IgD-negative memory B cell (primary cell): ENCODE measurements around the gene PATJ. TPM values are rescaled to one million over a fixed set of nuclear protein-coding genes. Genes with fewer than 3 reads are reported as not detected.

ENCODE experiments used
- H3K27ac Mint-ChIP-seq, 3 donors: one replicate each; pipeline ENCODE4 v1.8.0; 2020 to 2022; ENCODE audit warnings: mild to moderate bottlenecking in 3 of 3, mixed read lengths in 3 of 3, moderate library complexity in 1 of 3
- H3K27me3 Mint-ChIP-seq: one replicate; pipeline ENCODE4 v1.8.0; 2021; ENCODE audit warnings: mixed read lengths
- H3K36me3 Mint-ChIP-seq: one replicate; pipeline ENCODE4 v1.8.0; 2020; ENCODE audit warnings: mild to moderate bottlenecking, mixed read lengths
- H3K4me1 Mint-ChIP-seq, 3 donors: one replicate each; pipeline ENCODE4 v1.8.0; 2020 to 2022; ENCODE audit warnings: mixed read lengths in 3 of 3, mild to moderate bottlenecking in 1 of 3
- H3K4me3 Mint-ChIP-seq, 4 donors: one replicate each; pipeline ENCODE4 v1.8.0; 2020 to 2022; ENCODE audit warnings: mild to moderate bottlenecking in 4 of 4, mixed read lengths in 4 of 4, moderate library complexity in 3 of 4
- H3K9me3 Mint-ChIP-seq, 3 donors: one replicate each; pipeline ENCODE4 v1.8.0; 2020 to 2021; ENCODE audit warnings: mixed read lengths in 3 of 3, mild to moderate bottlenecking in 1 of 3
- polyA plus RNA-seq: library from polyadenylated mRNA; unstranded; fragments of 300-500 nt; fragmentation: Illumina TruSeq; gene quantifications from one replicate; pipeline ENCODE4 v1.2.3, GENCODE V29; 2021

The PATJ gene
- polyA plus RNA-seq, 1 donor from 2014 or later, result 17.4 TPM

GRCh38 chr1:61732726-61733125 is 9.6 kb upstream of the PATJ start:
- no peaks in the 10 kb centered on the region for H3K36me3 Mint-ChIP-seq
- peaks cover 2 to 5% (median 5%) of the 10 kb centered on the region in 3 donors for H3K4me1 Mint-ChIP-seq
- H3K9me3 Mint-ChIP-seq, result no peaks in the 10 kb centered on the region
- H3K27ac Mint-ChIP-seq, result no peak overlapping the region
- no peaks in the 10 kb centered on the region for H3K27me3 Mint-ChIP-seq
- H3K4me3 Mint-ChIP-seq, result peak overlapping the region in 1 of 4 donors; percentile 45

GRCh38 chr1:61740751-61741700 is 1.3 kb upstream of the PATJ start:
- no peaks in the 10 kb centered on the region for H3K36me3 Mint-ChIP-seq
- peak overlapping the region in 2 of 3 donors; percentile 57 to 95 for H3K27ac Mint-ChIP-seq
- peak overlapping the region; percentile 93 to 97 (median 94) for H3K4me3 Mint-ChIP-seq
- no peaks in the 10 kb centered on the region for H3K27me3 Mint-ChIP-seq
- H3K9me3 Mint-ChIP-seq, result no peaks in the 10 kb centered on the region
- H3K4me1 Mint-ChIP-seq, result peaks cover 11 to 18% (median 13%) of the 10 kb centered on the region in 3 donors

- peaks cover 17 to 26% (median 23%) of the 10 kb centered on the region in 3 donors for H3K4me1 Mint-ChIP-seq
- H3K9me3 Mint-ChIP-seq, result no peaks in the 10 kb centered on the region
- no peaks in the 10 kb centered on the region for H3K27me3 Mint-ChIP-seq
- H3K36me3 Mint-ChIP-seq, result no peaks in the 10 kb centered on the region
- H3K27ac Mint-ChIP-seq, result peak overlapping the region; percentile 23 to 95 (median 78)
- peak overlapping the region; percentile 62 to 96 (median 84) for H3K4me3 Mint-ChIP-seq
Measured at GRCh38 chr1:61742620-61743430, 545 bp downstream of the PATJ start.

- no peaks in the 10 kb centered on the region for H3K27me3 Mint-ChIP-seq
- peaks cover 17 to 26% (median 23%) of the 10 kb centered on the region in 3 donors for H3K4me1 Mint-ChIP-seq
- H3K9me3 Mint-ChIP-seq, result no peaks in the 10 kb centered on the region
- H3K36me3 Mint-ChIP-seq, result no peaks in the 10 kb centered on the region
- peak overlapping the region; percentile 62 to 85 (median 84) for H3K4me3 Mint-ChIP-seq
- H3K27ac Mint-ChIP-seq, result peak overlapping the region; percentile 23 to 78 (median 69)
Measured at GRCh38 chr1:61743431-61743705, 1.1 kb downstream of the PATJ start.

- H3K27me3 Mint-ChIP-seq, result no peaks in the 10 kb centered on the region
- H3K36me3 Mint-ChIP-seq, result no peaks in the 10 kb centered on the region
- H3K4me1 Mint-ChIP-seq, result peaks cover 17 to 26% (median 23%) of the 10 kb centered on the region in 3 donors
Measured at GRCh38 chr1:61743716-61744580, 1.7 kb downstream of the PATJ start.

GRCh38 chr1:61746813-61747212 is 4.5 kb downstream of the PATJ start:
- no peaks in the 10 kb centered on the region for H3K9me3 Mint-ChIP-seq
- no peaks in the 10 kb centered on the region for H3K27me3 Mint-ChIP-seq
- H3K36me3 Mint-ChIP-seq, result no peaks in the 10 kb centered on the region
- H3K4me1 Mint-ChIP-seq, result peaks cover 12 to 17% (median 17%) of the 10 kb centered on the region in 3 donors
- H3K27ac Mint-ChIP-seq, result peak overlapping the region in 1 of 3 donors; percentile 3
- H3K4me3 Mint-ChIP-seq, result peak overlapping the region in 1 of 4 donors; percentile 44

More at GRCh38 chr1:61743716-61744580, 1.7 kb downstream of the PATJ start:
- Mint-ChIP-seq H3K27ac (peak overlapping the region in 2 of 3 donors; percentile 23 to 69), H3K9me3 (no peaks in the 10 kb centered on the region), H3K4me3 (peak overlapping the region; percentile 62 to 85 (median 84))

GRCh38 chr1:61748566-61748965 is 6.3 kb downstream of the PATJ start:
- no peaks in the 10 kb centered on the region for H3K9me3 Mint-ChIP-seq
- H3K4me1 Mint-ChIP-seq, result peaks cover 7 to 12% (median 12%) of the 10 kb centered on the region in 3 donors
- no peaks in the 10 kb centered on the region for H3K36me3 Mint-ChIP-seq
- H3K27ac Mint-ChIP-seq, result no peak overlapping the region
- H3K27me3 Mint-ChIP-seq, result no peaks in the 10 kb centered on the region
- no peak overlapping the region for H3K4me3 Mint-ChIP-seq

- H3K27me3 Mint-ChIP-seq, result no peaks in the 10 kb centered on the region
- peaks cover 6 to 10% (median 9%) of the 10 kb centered on the region in 3 donors for H3K4me1 Mint-ChIP-seq
- no peaks in the 10 kb centered on the region for H3K9me3 Mint-ChIP-seq
- H3K36me3 Mint-ChIP-seq, result peaks cover 1% of the 10 kb centered on the region
- H3K27ac Mint-ChIP-seq, result no peak overlapping the region
- H3K4me3 Mint-ChIP-seq, result no peak overlapping the region
Measured at GRCh38 chr1:61749574-61749973, 7.3 kb downstream of the PATJ start.

GRCh38 chr1:61752921-61753389 is 10.7 kb downstream of the PATJ start:
- no peak overlapping the region for H3K4me3 Mint-ChIP-seq
- no peak overlapping the region for H3K27ac Mint-ChIP-seq
- peaks cover 0 to 2% (median 0%) of the 10 kb centered on the region in 3 donors for H3K4me1 Mint-ChIP-seq
- no peaks in the 10 kb centered on the region for H3K27me3 Mint-ChIP-seq
- H3K36me3 Mint-ChIP-seq, result peaks cover 4% of the 10 kb centered on the region
- H3K9me3 Mint-ChIP-seq, result no peaks in the 10 kb centered on the region

- Mint-ChIP-seq H3K27ac (no peak overlapping the region), H3K4me1 (peaks cover 0 to 2% (median 0%) of the 10 kb centered on the region in 3 donors), H3K36me3 (peaks cover 8% of the 10 kb centered on the region), H3K27me3 (no peaks in the 10 kb centered on the region), H3K9me3 (no peaks in the 10 kb centered on the region), H3K4me3 (peak overlapping the region in 1 of 4 donors; percentile 4)
Measured at GRCh38 chr1:61753998-61754508, 11.8 kb downstream of the PATJ start.

- Mint-ChIP-seq H3K27ac (no peak overlapping the region), H3K36me3 (peaks cover 8% of the 10 kb centered on the region), H3K27me3 (no peaks in the 10 kb centered on the region), H3K4me3 (no peak overlapping the region), H3K9me3 (no peaks in the 10 kb centered on the region), H3K4me1 (peaks cover 0 to 2% (median 0%) of the 10 kb centered on the region in 3 donors)
Measured at GRCh38 chr1:61754545-61754944, 12.3 kb downstream of the PATJ start.

GRCh38 chr1:61756773-61757172 is 14.5 kb downstream of the PATJ start:
- Mint-ChIP-seq H3K4me3 (no peak overlapping the region), H3K27ac (no peak overlapping the region), H3K4me1 (peaks cover 0 to 2% (median 0%) of the 10 kb centered on the region in 3 donors), H3K27me3 (no peaks in the 10 kb centered on the region), H3K9me3 (no peaks in the 10 kb centered on the region), H3K36me3 (peaks cover 8% of the 10 kb centered on the region)

GRCh38 chr1:61757950-61758349 is 15.7 kb downstream of the PATJ start:
- Mint-ChIP-seq H3K9me3 (no peaks in the 10 kb centered on the region), H3K4me3 (no peak overlapping the region), H3K36me3 (peaks cover 8% of the 10 kb centered on the region), H3K27ac (no peak overlapping the region), H3K27me3 (no peaks in the 10 kb centered on the region), H3K4me1 (peaks cover 0 to 2% (median 0%) of the 10 kb centered on the region in 3 donors)

- Mint-ChIP-seq H3K4me1 (no peaks in the 10 kb centered on the region), H3K4me3 (no peak overlapping the region), H3K36me3 (peaks cover 10% of the 10 kb centered on the region), H3K27ac (no peak overlapping the region), H3K27me3 (no peaks in the 10 kb centered on the region), H3K9me3 (no peaks in the 10 kb centered on the region)
Measured at GRCh38 chr1:61770131-61770530, 27.9 kb downstream of the PATJ start.
